MM.1S (cell line): ENCODE data around the gene PUSL1.

Source experiments
- DNase-seq: peaks from one replicate; pipeline ENCODE4 v3.0.0-alpha.2; 2015
- H2AFZ ChIP-seq: fragments of 300-600 bp; sonication (generic); 2 replicates; pipeline ENCODE4 v1.6.0; 2016; ENCODE audit warnings: antibody characterized with exemption, low read length
- H3F3A ChIP-seq: fragments of 300-600 bp; sonication (generic); 2 replicates; pipeline ENCODE4 v1.6.1; 2016; ENCODE audit warnings: mild to moderate bottlenecking, antibody characterized with exemption, low read length, moderate library complexity, mixed read lengths; ENCODE audit not compliant: insufficient read depth
- H3K27ac ChIP-seq: fragments of 300-600 bp; sonication (generic); 2 replicates; pipeline ENCODE4 v1.5.1; 2016; ENCODE audit warnings: mild to moderate bottlenecking, low read length
- H3K27me3 ChIP-seq: fragments of 300-600 bp; sonication (generic); replicated peaks from 2 replicates; pipeline ENCODE4 v1.6.0; 2016; ENCODE audit warnings: low read length; ENCODE audit not compliant: insufficient read depth
- H3K36me3 ChIP-seq: fragments of 300-600 bp; sonication (generic); replicated peaks from 2 replicates; pipeline ENCODE4 v1.6.1; 2016; ENCODE audit warnings: mild to moderate bottlenecking, low read length, mixed read lengths; ENCODE audit not compliant: insufficient read depth
- H3K4me1 ChIP-seq: fragments of 300-600 bp; sonication (generic); 2 replicates; pipeline ENCODE4 v1.6.1; 2016; ENCODE audit warnings: low read length, mixed read lengths
- H3K4me2 ChIP-seq: fragments of 300-600 bp; sonication (generic); 2 replicates; pipeline ENCODE4 v1.6.0; 2016; ENCODE audit warnings: low read depth, low read length
- H3K4me3 ChIP-seq: fragments of 300-600 bp; sonication (generic); 2 replicates; pipeline ENCODE4 v1.5.1; 2016; ENCODE audit warnings: low read length, mixed read lengths
- H3K79me2 ChIP-seq: fragments of 300-600 bp; sonication (generic); 2 replicates; pipeline ENCODE4 v1.6.1; 2016; ENCODE audit warnings: mixed run types, low read length, mixed read lengths
- H3K9ac ChIP-seq: fragments of 300-600 bp; sonication (generic); 2 replicates; pipeline ENCODE4 v1.6.1; 2016; ENCODE audit warnings: low read length, mixed read lengths
- H3K9me2 ChIP-seq: fragments of 300-600 bp; sonication (generic); replicated peaks from 2 replicates; pipeline ENCODE4 v1.6.1; 2016; ENCODE audit warnings: mild to moderate bottlenecking, low read length, mixed read lengths; ENCODE audit not compliant: insufficient read depth
- H3K9me3 ChIP-seq: fragments of 300-600 bp; sonication (generic); replicated peaks from 2 replicates; pipeline ENCODE4 v1.6.1; 2016; ENCODE audit warnings: mild to moderate bottlenecking, low read length, mixed read lengths; ENCODE audit not compliant: insufficient read depth
- H4K20me1 ChIP-seq: fragments of 300-600 bp; sonication (generic); 2 replicates; pipeline ENCODE4 v1.6.1; 2016; ENCODE audit warnings: mild to moderate bottlenecking, low read length, moderate library complexity, mixed read lengths; ENCODE audit not compliant: insufficient read depth
- EZH2 ChIP-seq: fragments of 300-600 bp; sonication (generic); optimal IDR thresholded peaks from 2 replicates; pipeline ENCODE3; 2017; ENCODE audit warnings: low read depth, mild to moderate bottlenecking, antibody characterized with exemption, low read length, mixed read lengths
- EZH2phosphoT487 ChIP-seq: fragments of 300-600 bp; sonication (generic); IDR thresholded peaks from 2 replicates; pipeline ENCODE4 v1.6.1; 2018; ENCODE audit warnings: antibody characterized with exemption, low read length
- TF ChIP-seq, protein P1 (sequence below): fragments of 300-600 bp; sonication (generic); IDR thresholded peaks from 2 replicates; pipeline ENCODE4 v1.5.1; 2016; ENCODE audit warnings: antibody characterized with exemption, low read length, mixed read lengths

PUSL1 gene

DNA sequence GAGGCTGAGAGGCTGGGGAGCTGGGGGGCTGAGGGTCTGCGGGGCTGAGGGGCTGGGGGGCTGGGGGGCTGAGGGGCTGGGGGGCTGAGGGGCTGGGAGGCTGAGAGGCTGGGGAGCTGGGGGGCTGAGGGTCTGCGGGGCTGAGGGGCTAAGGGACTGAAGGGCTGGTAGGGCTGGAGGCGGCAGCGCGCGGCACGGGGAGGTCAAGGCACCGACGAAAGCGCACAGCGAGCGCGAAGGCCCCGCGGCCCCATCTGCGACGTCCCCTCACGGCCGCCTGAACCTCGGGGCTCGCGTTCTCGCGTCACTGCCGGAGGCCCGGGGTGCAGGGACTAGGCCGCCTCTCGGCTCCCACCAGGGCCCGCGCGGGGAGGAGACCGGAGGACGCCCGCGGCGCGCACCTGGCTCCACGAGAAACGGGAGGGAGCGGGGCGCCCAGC lies 15.7 kb downstream of the PUSL1 start:
- no peak for DNase-seq
- no peaks in the 10 kb centered on the region for H3K27me3 ChIP-seq
- H3K4me2 ChIP-seq: peak overlapping the region; percentile 64
- H3K9ac ChIP-seq: peak overlapping the region; percentile 87
- 0 out of 2 replicates have a peak, but pooled peaks cover 6% of the 10 kb centered on the region for H3F3A ChIP-seq
- no peak for TF ChIP-seq EZH2
- TF ChIP-seq, protein P1, sequence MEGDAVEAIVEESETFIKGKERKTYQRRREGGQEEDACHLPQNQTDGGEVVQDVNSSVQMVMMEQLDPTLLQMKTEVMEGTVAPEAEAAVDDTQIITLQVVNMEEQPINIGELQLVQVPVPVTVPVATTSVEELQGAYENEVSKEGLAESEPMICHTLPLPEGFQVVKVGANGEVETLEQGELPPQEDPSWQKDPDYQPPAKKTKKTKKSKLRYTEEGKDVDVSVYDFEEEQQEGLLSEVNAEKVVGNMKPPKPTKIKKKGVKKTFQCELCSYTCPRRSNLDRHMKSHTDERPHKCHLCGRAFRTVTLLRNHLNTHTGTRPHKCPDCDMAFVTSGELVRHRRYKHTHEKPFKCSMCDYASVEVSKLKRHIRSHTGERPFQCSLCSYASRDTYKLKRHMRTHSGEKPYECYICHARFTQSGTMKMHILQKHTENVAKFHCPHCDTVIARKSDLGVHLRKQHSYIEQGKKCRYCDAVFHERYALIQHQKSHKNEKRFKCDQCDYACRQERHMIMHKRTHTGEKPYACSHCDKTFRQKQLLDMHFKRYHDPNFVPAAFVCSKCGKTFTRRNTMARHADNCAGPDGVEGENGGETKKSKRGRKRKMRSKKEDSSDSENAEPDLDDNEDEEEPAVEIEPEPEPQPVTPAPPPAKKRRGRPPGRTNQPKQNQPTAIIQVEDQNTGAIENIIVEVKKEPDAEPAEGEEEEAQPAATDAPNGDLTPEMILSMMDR: no peak
- no peak for TF ChIP-seq EZH2phosphoT487
- peaks cover 3% of the 10 kb centered on the region; the same call in 1 of the 2 replicates for H3K4me1 ChIP-seq
- H3K9me2 ChIP-seq: no peaks in the 10 kb centered on the region
- H3K4me3 ChIP-seq: peak overlapping the region; percentile 99
- H3K36me3 ChIP-seq: no peaks in the 10 kb centered on the region
- no peaks in the 10 kb centered on the region for H3K9me3 ChIP-seq
- H3K79me2 ChIP-seq: peaks cover 75% of the 10 kb centered on the region
- peaks cover 12% of the 10 kb centered on the region; the same call in 1 of the 2 replicates for H4K20me1 ChIP-seq
- peak overlapping the region; percentile 70; the same call in 1 of the 2 replicates for H2AFZ ChIP-seq
- no peak overlapping the region for H3K27ac ChIP-seq

DNA sequence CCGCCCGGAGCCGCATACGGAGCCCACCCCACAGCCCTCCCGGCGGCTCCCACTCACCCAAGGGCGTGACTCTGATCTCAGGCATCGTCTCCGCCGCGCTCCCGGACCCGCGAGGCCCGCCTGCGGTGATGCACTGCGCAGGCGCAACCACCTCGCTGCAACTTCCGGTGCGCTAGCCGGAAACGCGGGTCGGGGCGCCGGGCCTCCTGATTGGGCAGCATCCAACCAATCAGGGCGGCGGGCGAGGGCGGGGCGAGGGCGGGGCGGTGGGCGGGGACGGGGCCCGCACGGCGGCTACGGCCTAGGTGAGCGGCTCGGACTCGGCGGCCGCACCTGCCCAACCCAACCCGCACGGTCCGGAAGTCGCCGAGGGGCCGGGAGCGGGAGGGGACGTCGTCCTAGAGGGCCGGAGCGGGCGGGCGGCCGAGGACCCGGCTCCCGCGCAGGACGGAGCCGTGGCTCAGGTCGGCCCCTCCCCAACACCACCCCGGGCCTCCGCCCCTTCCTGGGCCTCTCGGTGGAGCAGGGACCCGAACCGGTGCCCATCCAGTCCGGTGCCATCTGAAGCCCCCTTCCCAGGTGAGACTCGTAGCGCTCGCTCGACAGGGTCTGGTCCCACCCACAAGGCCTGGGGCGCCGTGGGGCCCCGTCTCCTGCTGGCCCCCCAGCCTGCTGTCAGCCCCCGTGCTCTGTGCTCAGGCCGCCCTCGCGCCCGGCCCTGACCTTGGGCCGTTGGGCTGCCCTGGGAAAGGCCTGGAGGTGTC lies 16.3 kb downstream of the PUSL1 start, which contains the start of the genes CPTP and INTS11:
Gene CPTP, plus strand, starts transcription at position 279 of the 764 bp plus-strand sequence. CDS start 2,109 bp downstream, outside the sequence.
Gene INTS11, minus strand, starts transcription at position 137 of the 764 bp plus-strand sequence. Its CDS starts 52 bp downstream, at position 85.
- no peaks in the 10 kb centered on the region for H3K9me2 ChIP-seq

DNA sequence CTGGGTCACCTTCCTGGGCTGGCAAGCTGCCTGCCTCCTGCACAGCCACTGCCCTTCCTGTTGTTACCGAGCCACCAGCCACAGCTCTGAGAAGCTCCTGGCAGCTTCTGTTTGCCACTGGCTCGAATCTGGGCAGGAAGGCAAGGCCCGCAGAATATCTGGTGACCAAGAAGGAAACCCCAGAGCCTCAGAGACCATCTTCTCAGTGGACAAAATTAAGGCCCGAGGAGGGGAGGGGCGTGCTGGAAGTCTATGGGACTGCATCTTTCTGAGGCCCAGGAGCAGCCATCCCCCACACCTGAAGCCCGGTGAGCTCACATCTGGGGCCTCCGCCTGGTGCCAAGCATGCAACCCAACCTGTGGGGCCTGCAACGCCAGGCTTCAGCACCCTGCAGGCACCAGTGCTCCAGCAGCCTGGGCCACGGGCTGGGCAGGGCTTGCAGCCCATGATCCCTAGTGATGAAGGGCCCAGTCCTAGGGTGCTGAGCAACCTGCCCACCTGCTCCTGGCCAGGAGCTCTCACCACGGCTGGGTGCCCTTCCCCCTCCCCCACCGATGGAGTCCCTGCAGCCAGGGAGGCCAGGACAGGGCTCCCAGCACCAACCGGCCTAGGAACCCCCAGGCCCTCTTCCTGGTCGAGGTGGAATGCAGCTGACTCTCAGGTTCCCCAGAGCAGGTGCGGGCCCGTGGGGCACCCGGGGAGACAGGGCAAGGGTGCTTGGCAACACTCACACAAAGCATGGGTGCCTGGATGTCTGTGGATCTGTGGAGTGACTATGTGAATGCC lies 17.1 kb downstream of the PUSL1 start:
- TF ChIP-seq EZH2phosphoT487 (no peak), EZH2 (no peak)
- TF ChIP-seq, protein P1: no peak
- Histone ChIP-seq H3K36me3 (no peaks in the 10 kb centered on the region), H4K20me1 (peaks cover 12% of the 10 kb centered on the region; the same call in 1 of the 2 replicates), H3K9me2 (no peaks in the 10 kb centered on the region), H3K9ac (peak overlapping the region; percentile 95), H3K4me3 (peak overlapping the region; percentile 99), H3K4me1 (peaks cover 3% of the 10 kb centered on the region; the same call in 1 of the 2 replicates), H3K4me2 (peak overlapping the region; percentile 90), H2AFZ (peak overlapping the region; percentile 84), H3K9me3 (no peaks in the 10 kb centered on the region), H3F3A (0 out of 2 replicates have a peak, but pooled peaks cover 6% of the 10 kb centered on the region), H3K27ac (peak overlapping the region; percentile 63; the same call in 1 of the 2 replicates), H3K27me3 (no peaks in the 10 kb centered on the region), H3K79me2 (peaks cover 61% of the 10 kb centered on the region)
- DNase-seq: peak; percentile 38

More for the DNA sequence above, 16.3 kb downstream of the PUSL1 start, which contains the start of the genes CPTP and INTS11:
- H3K9me3 ChIP-seq: no peaks in the 10 kb centered on the region
- H3K9ac ChIP-seq: peak within 1 kb of the TSS; percentile 95
- peak; percentile 95 for DNase-seq
- peak within 1 kb of the TSS; percentile 63; the same call in 1 of the 2 replicates for H3K27ac ChIP-seq
- 0 out of 2 replicates have a peak, but pooled peaks cover 6% of the 10 kb centered on the region for H3F3A ChIP-seq
- H3K4me2 ChIP-seq: peak within 1 kb of the TSS; percentile 90
- H3K27me3 ChIP-seq: no peaks in the 10 kb centered on the region
- H3K79me2 ChIP-seq: peaks cover 69% of the 10 kb centered on the region
- H3K4me1 ChIP-seq: peaks cover 3% of the 10 kb centered on the region; the same call in 1 of the 2 replicates
- H4K20me1 ChIP-seq: peaks cover 12% of the 10 kb centered on the region; the same call in 1 of the 2 replicates
- H2AFZ ChIP-seq: peak within 1 kb of the TSS; percentile 84
- peak within 1 kb of the TSS; percentile 99 for H3K4me3 ChIP-seq
- no peaks in the 10 kb centered on the region for H3K36me3 ChIP-seq
- TF ChIP-seq EZH2 (no peak), EZH2phosphoT487 (no peak)
- TF ChIP-seq, protein P1: no peak
